ENCODE data around the gene TRMT11. TPM values are rescaled to one million over a fixed set of nuclear protein-coding genes. Genes with fewer than 3 reads are reported as not detected.

Gene TRMT11
- total and polyA plus RNA-seq, 10 of the 15 experiments (the other 5 are each of a cell fraction or from before 2014, with no cell fraction given), result 34.0 to 81.1 (median 43.7) TPM

- TF ChIP-seq REST (IDR thresholded peaks at IDR 0.05; ENCODE audit: low read depth, low read length) (no peak), SREBF1 (IDR thresholded peaks at IDR 0.05; ENCODE audit: low read length) (no peak), RAD21 (IDR thresholded peaks at IDR 0.05; ENCODE audit: insufficient read depth, low read depth, low read length) (no peak), ATF3 (IDR thresholded peaks at IDR 0.05; ENCODE audit: borderline replicate concordance, extremely low read depth, low read depth, low read length) (no peak), CEBPB (IDR thresholded peaks at IDR 0.05; ENCODE audit: borderline replicate concordance in 1 of 2, low read depth in 2 of 2, low read length in 2 of 2) (no peak), MEF2A (IDR thresholded peaks at IDR 0.05; ENCODE audit: insufficient read depth, low read depth, low read length) (no peak), CBX3 (IDR thresholded peaks at IDR 0.05; ENCODE audit: borderline replicate concordance, low read depth) (no peak), STAT1 (conservative IDR thresholded peaks at IDR 0.05) (no peak), ETV6 (conservative IDR thresholded peaks at IDR 0.05 in 1 of 2, IDR thresholded peaks at IDR 0.05 in 1 of 2; ENCODE audit: borderline replicate concordance in 1 of 2, low read depth in 1 of 2) (peak in 1 of 2 experiments; percentile 32; a peak in 1 of 4 replicates), NR2C1 (IDR thresholded peaks at IDR 0.05) (no peak), TBL1XR1 (IDR thresholded peaks at IDR 0.05; ENCODE audit: low read depth, low read length) (no peak), BACH1 (IDR thresholded peaks at IDR 0.05; ENCODE audit: borderline replicate concordance) (peak; percentile 18; the same call in 1 of the 2 replicates), BMI1 (IDR thresholded peaks at IDR 0.05; ENCODE audit: borderline replicate concordance) (no peak), SKIL (IDR thresholded peaks at IDR 0.05; ENCODE audit: low read depth, poor library complexity, severe bottlenecking) (no peak), EP300 (IDR thresholded peaks at IDR 0.05; ENCODE audit: borderline replicate concordance in 1 of 2, control insufficient read depth in 1 of 2, low read depth in 2 of 2, low read length in 2 of 2) (0 out of 4 replicates have a peak, but pooled peaks of 1 of the 2 experiments have one; percentile 34), IRF4 (IDR thresholded peaks at IDR 0.05; ENCODE audit: low read depth, low read length) (no peak), GABPA (IDR thresholded peaks at IDR 0.05; ENCODE audit: low read depth) (peak; percentile 85), TAF1 (IDR thresholded peaks at IDR 0.05; ENCODE audit: borderline replicate concordance, low read depth, low read length) (peak; percentile 94), SPI1 (IDR thresholded peaks at IDR 0.05; ENCODE audit: borderline replicate concordance, insufficient read depth, low read depth, low read length) (no peak)
- TF ChIP-seq, protein P1, sequence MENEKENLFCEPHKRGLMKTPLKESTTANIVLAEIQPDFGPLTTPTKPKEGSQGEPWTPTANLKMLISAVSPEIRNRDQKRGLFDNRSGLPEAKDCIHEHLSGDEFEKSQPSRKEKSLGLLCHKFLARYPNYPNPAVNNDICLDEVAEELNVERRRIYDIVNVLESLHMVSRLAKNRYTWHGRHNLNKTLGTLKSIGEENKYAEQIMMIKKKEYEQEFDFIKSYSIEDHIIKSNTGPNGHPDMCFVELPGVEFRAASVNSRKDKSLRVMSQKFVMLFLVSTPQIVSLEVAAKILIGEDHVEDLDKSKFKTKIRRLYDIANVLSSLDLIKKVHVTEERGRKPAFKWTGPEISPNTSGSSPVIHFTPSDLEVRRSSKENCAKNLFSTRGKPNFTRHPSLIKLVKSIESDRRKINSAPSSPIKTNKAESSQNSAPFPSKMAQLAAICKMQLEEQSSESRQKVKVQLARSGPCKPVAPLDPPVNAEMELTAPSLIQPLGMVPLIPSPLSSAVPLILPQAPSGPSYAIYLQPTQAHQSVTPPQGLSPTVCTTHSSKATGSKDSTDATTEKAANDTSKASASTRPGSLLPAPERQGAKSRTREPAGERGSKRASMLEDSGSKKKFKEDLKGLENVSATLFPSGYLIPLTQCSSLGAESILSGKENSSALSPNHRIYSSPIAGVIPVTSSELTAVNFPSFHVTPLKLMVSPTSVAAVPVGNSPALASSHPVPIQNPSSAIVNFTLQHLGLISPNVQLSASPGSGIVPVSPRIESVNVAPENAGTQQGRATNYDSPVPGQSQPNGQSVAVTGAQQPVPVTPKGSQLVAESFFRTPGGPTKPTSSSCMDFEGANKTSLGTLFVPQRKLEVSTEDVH (IDR thresholded peaks at IDR 0.05; ENCODE audit: low read depth, partially characterized antibody), result no peak
These were observed at the start of gene TRMT11 (continued) for GRCh38 chr6:125986301-125987025.
